ENCODE results near the gene SNTN. TPM values are rescaled to one million over a fixed set of nuclear protein-coding genes. Genes with fewer than 3 reads are reported as not detected.

Gene SNTN
- not detected for total RNA-seq
- polyA plus RNA-seq, result not detected

DNA sequence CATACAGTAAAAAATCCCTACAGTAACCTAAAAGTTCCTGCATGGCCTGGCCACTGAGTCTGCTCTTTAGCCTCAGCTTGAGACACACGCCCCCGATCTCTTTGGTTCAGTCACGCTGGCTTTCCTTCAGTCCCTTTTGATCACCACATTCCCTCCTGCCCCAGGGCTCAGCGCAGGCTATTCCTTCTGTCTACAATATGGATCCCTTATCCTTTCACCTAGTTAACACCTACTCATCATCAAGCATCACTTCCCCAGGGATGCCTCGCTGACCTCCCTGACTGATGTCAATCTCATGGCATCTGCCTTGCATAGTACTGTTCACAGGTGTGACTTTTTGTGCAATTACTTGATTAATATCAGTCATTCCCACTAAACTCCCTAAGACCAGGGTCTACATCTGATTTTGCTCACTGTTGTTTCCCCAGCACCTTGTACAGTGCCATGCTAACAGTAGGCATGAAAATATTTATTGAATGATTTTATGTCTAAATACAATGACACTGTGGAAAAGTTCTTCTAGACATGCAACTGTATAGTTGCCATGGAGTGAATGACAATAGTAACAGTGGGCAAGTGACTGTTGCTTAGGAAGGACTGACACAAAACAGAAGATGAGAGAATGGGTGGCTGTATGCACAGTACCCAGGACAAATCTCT lies at the start of gene SNTN:
Gene SNTN, plus strand, starts transcription at position 610 of the 660 bp plus-strand sequence. Its CDS starts 13 bp downstream, at position 623.
- Histone ChIP-seq H3K27me3 (ENCODE audit: insufficient read depth, low read length) (no peaks in the 10 kb centered on the region), H3K9me3 (ENCODE audit: control insufficient read depth in 1 of 2, low read length in 2 of 2) (no peaks in the 10 kb centered on the region), H3K4me1 (ENCODE audit: insufficient read depth, low read length) (no peaks in the 10 kb centered on the region), H3K4me3 (ENCODE audit: low read length in 2 of 2) (no peak within 1 kb of the TSS), H3K27ac (ENCODE audit: low read depth, low read length) (no peak within 1 kb of the TSS), H3K36me3 (ENCODE audit: insufficient read depth, low read length) (no peaks in the 10 kb centered on the region)
- Mint-ChIP-seq H3K4me1 (no peaks in the 10 kb centered on the region), H3K4me3 (no peak within 1 kb of the TSS), H3K36me3 (no peaks in the 10 kb centered on the region), H3K27ac (peak within 1 kb of the TSS in 1 of 7 donors; percentile 5), H3K9me3 (peaks cover 0 to 6% (median 0%) of the 10 kb centered on the region in 8 donors), H3K27me3 (no peaks in the 10 kb centered on the region)
- CTCF ChIA-PET (ENCODE audit: partially characterized antibody), result interaction anchor here (1.0 kb wide), 1 partner anchor 9 kb away, joined by 3 read pairs; no protein-coding TSS in a partner anchor
- no peak for DNase-seq
- intact Hi-C loops (cut with micrococcal nuclease), result no loop called here
- POLR2A ChIA-PET (ENCODE audit: partially characterized antibody), result no interaction called here

GRCh38 chr3:63607716-63608115 lies 44.8 kb upstream of the SNTN start:
- intact Hi-C loops (cut with micrococcal nuclease), result no loop called here
- CTCF ChIA-PET (ENCODE audit: partially characterized antibody), result no interaction called here

GRCh38 chr3:63609408-63609807 lies 43.1 kb upstream of the SNTN start:
- DNase-seq, result no peak
- Histone ChIP-seq H3K27ac (ENCODE audit: low read depth, low read length) (no peak overlapping the region), H3K27me3 (ENCODE audit: insufficient read depth, low read length) (no peaks in the 10 kb centered on the region), H3K4me3 (ENCODE audit: low read length in 2 of 2) (no peak overlapping the region), H3K9me3 (ENCODE audit: control insufficient read depth in 1 of 2, low read length in 2 of 2) (no peaks in the 10 kb centered on the region), H3K36me3 (ENCODE audit: insufficient read depth, low read length) (no peaks in the 10 kb centered on the region), H3K4me1 (ENCODE audit: insufficient read depth, low read length) (no peaks in the 10 kb centered on the region)
- H3K36me3 Mint-ChIP-seq, result no peaks in the 10 kb centered on the region
- intact Hi-C loops (cut with micrococcal nuclease), result no loop called here
- no peak overlapping the region for H3K27ac Mint-ChIP-seq
- no peaks in the 10 kb centered on the region for H3K27me3 Mint-ChIP-seq
- H3K4me3 Mint-ChIP-seq, result no peak overlapping the region
- ChIA-PET CTCF (ENCODE audit: partially characterized antibody) (no interaction called here), POLR2A (ENCODE audit: partially characterized antibody) (no interaction called here)
- H3K9me3 Mint-ChIP-seq, result peaks cover 0 to 6% (median 0%) of the 10 kb centered on the region in 8 donors
- H3K4me1 Mint-ChIP-seq, result no peaks in the 10 kb centered on the region

More at GRCh38 chr3:63607716-63608115, 44.8 kb upstream of the SNTN start:
- no peak overlapping the region for H3K4me3 Mint-ChIP-seq
- no peaks in the 10 kb centered on the region for H3K4me1 ChIP-seq (ENCODE audit: insufficient read depth, low read length)
- peaks cover 0 to 3% (median 0%) of the 10 kb centered on the region in 8 donors for H3K9me3 Mint-ChIP-seq
- no peak for DNase-seq
- no peak overlapping the region for H3K4me3 ChIP-seq (ENCODE audit: low read length in 2 of 2)
- H3K4me1 Mint-ChIP-seq, result no peaks in the 10 kb centered on the region
- no peak overlapping the region for H3K27ac Mint-ChIP-seq
- no peaks in the 10 kb centered on the region for H3K36me3 Mint-ChIP-seq
- no peaks in the 10 kb centered on the region for H3K27me3 ChIP-seq (ENCODE audit: insufficient read depth, low read length)
- POLR2A ChIA-PET (ENCODE audit: partially characterized antibody), result no interaction called here
- no peaks in the 10 kb centered on the region for H3K36me3 ChIP-seq (ENCODE audit: insufficient read depth, low read length)
- H3K9me3 ChIP-seq (ENCODE audit: control insufficient read depth in 1 of 2, low read length in 2 of 2), result no peaks in the 10 kb centered on the region
- H3K27ac ChIP-seq (ENCODE audit: low read depth, low read length), result no peak overlapping the region
- no peaks in the 10 kb centered on the region for H3K27me3 Mint-ChIP-seq

GRCh38 chr3:63609834-63610233 lies 42.6 kb upstream of the SNTN start:
- Mint-ChIP-seq H3K4me1 (no peaks in the 10 kb centered on the region), H3K27ac (no peak overlapping the region), H3K4me3 (no peak overlapping the region), H3K9me3 (peaks cover 0 to 6% (median 0%) of the 10 kb centered on the region in 8 donors), H3K36me3 (no peaks in the 10 kb centered on the region), H3K27me3 (no peaks in the 10 kb centered on the region)
- no peaks in the 10 kb centered on the region for H3K4me1 ChIP-seq (ENCODE audit: insufficient read depth, low read length)
- no peak for DNase-seq
- no peaks in the 10 kb centered on the region for H3K9me3 ChIP-seq (ENCODE audit: control insufficient read depth in 1 of 2, low read length in 2 of 2)
- H3K36me3 ChIP-seq (ENCODE audit: insufficient read depth, low read length), result no peaks in the 10 kb centered on the region
- POLR2A ChIA-PET (ENCODE audit: partially characterized antibody), result no interaction called here
- intact Hi-C loops (cut with micrococcal nuclease), result no loop called here
- no peak overlapping the region for H3K4me3 ChIP-seq (ENCODE audit: low read length in 2 of 2)
- no peak overlapping the region for H3K27ac ChIP-seq (ENCODE audit: low read depth, low read length)
- H3K27me3 ChIP-seq (ENCODE audit: insufficient read depth, low read length), result no peaks in the 10 kb centered on the region
- CTCF ChIA-PET (ENCODE audit: partially characterized antibody), result interaction anchor here (1.4 kb wide), 1 partner anchor 10 kb away, joined by 3 read pairs; no protein-coding TSS in a partner anchor

DNA sequence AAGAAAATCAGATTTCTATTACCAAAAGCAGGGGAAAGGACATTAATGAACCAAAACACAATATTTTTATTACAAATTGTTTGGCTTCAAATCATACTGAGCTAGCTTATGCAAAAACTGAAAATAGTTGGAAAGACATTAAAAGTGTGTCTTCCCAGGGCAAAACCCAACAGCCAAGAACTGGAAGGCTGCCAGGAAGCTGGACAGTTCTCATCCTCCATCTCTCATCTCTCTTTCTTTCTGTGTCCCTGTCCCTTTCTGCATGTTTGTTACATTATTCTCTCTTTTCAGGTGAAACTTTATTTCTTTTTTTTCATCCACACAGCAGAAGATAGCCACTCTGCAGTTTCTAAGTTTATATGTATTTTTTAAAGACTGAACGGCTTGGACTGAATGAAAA lies 41.1 kb upstream of the SNTN start:
- ChIA-PET POLR2A (ENCODE audit: partially characterized antibody) (no interaction called here), CTCF (ENCODE audit: partially characterized antibody) (interaction anchor here (1.4 kb wide), 1 partner anchor 12 kb away, joined by 3 read pairs; no protein-coding TSS in a partner anchor)
- no peaks in the 10 kb centered on the region for H3K36me3 Mint-ChIP-seq
- Histone ChIP-seq H3K4me1 (ENCODE audit: insufficient read depth, low read length) (no peaks in the 10 kb centered on the region), H3K27me3 (ENCODE audit: insufficient read depth, low read length) (no peaks in the 10 kb centered on the region), H3K36me3 (ENCODE audit: insufficient read depth, low read length) (no peaks in the 10 kb centered on the region), H3K9me3 (ENCODE audit: control insufficient read depth in 1 of 2, low read length in 2 of 2) (no peaks in the 10 kb centered on the region), H3K4me3 (ENCODE audit: low read length in 2 of 2) (no peak overlapping the region), H3K27ac (ENCODE audit: low read depth, low read length) (no peak overlapping the region)
- no peak overlapping the region for H3K4me3 Mint-ChIP-seq
- H3K27ac Mint-ChIP-seq, result no peak overlapping the region
- no peaks in the 10 kb centered on the region for H3K4me1 Mint-ChIP-seq
- H3K9me3 Mint-ChIP-seq, result peaks cover 0 to 6% (median 0%) of the 10 kb centered on the region in 8 donors
- intact Hi-C loops (cut with micrococcal nuclease), result no loop called here
- DNase-seq, result no peak
- H3K27me3 Mint-ChIP-seq, result no peaks in the 10 kb centered on the region

GRCh38 chr3:63613561-63613960 lies 38.9 kb upstream of the SNTN start:
- Mint-ChIP-seq H3K27me3 (no peaks in the 10 kb centered on the region), H3K4me3 (no peak overlapping the region)
- intact Hi-C loops (cut with micrococcal nuclease), result no loop called here

DNA sequence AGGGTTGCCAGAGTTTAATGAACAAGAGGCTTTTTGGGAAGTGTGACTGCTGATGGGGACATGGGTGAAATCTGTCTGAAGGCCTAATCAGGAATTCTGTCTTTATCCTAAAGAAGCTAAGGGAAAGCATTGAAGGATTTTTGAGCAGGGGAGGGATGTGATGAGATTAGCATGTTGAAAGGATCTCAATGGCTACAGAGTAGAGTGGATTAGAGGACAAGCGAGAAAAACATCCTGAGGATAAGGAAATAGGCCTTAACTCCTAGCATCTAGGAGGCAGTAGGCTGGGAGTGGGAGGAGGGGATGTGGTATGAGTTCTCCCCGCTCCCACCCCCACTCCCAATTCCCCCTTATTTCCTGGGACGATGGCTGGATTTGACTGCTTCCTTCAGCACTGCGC lies 35.1 kb upstream of the SNTN start:
- Mint-ChIP-seq H3K4me1 (no peaks in the 10 kb centered on the region), H3K27ac (no peak overlapping the region), H3K36me3 (no peaks in the 10 kb centered on the region), H3K9me3 (peaks cover 0 to 8% (median 2%) of the 10 kb centered on the region in 8 donors), H3K27me3 (no peaks in the 10 kb centered on the region), H3K4me3 (no peak overlapping the region)
- Histone ChIP-seq H3K27ac (ENCODE audit: low read depth, low read length) (no peak overlapping the region), H3K4me1 (ENCODE audit: insufficient read depth, low read length) (no peaks in the 10 kb centered on the region), H3K36me3 (ENCODE audit: insufficient read depth, low read length) (no peaks in the 10 kb centered on the region), H3K27me3 (ENCODE audit: insufficient read depth, low read length) (no peaks in the 10 kb centered on the region), H3K9me3 (ENCODE audit: control insufficient read depth in 1 of 2, low read length in 2 of 2) (no peaks in the 10 kb centered on the region), H3K4me3 (ENCODE audit: low read length in 2 of 2) (no peak overlapping the region)
- ChIA-PET CTCF (ENCODE audit: partially characterized antibody) (no interaction called here), POLR2A (ENCODE audit: partially characterized antibody) (no interaction called here)
- no peak for DNase-seq
- intact Hi-C loops (cut with micrococcal nuclease), result no loop called here

More at GRCh38 chr3:63613561-63613960, 38.9 kb upstream of the SNTN start:
- Histone ChIP-seq H3K27me3 (ENCODE audit: insufficient read depth, low read length) (no peaks in the 10 kb centered on the region), H3K36me3 (ENCODE audit: insufficient read depth, low read length) (no peaks in the 10 kb centered on the region), H3K9me3 (ENCODE audit: control insufficient read depth in 1 of 2, low read length in 2 of 2) (no peaks in the 10 kb centered on the region), H3K4me3 (ENCODE audit: low read length in 2 of 2) (no peak overlapping the region), H3K4me1 (ENCODE audit: insufficient read depth, low read length) (no peaks in the 10 kb centered on the region), H3K27ac (ENCODE audit: low read depth, low read length) (no peak overlapping the region)
- Mint-ChIP-seq H3K27ac (no peak overlapping the region), H3K36me3 (no peaks in the 10 kb centered on the region), H3K9me3 (peaks cover 0 to 4% (median 0%) of the 10 kb centered on the region in 8 donors), H3K4me1 (no peaks in the 10 kb centered on the region)
- ChIA-PET POLR2A (ENCODE audit: partially characterized antibody) (no interaction called here), CTCF (ENCODE audit: partially characterized antibody) (no interaction called here)
- no peak for DNase-seq
